K562 (cell line): ENCODE data around the gene DOCK7. TPM values are rescaled to one million over a fixed set of nuclear protein-coding genes. Genes with fewer than 3 reads are reported as not detected.
A peak's percentile ranks its signal among the peaks of the same experiment; 100 is the strongest.

Source experiments
- ATAC-seq: fragments of 200-7000 bp; cut with Tn5 transposase; 3 replicates; pipeline ENCODE4 v1.9.1; 2020; ENCODE audit warnings: moderate library complexity
- BruUV-seq: library from RNA; stranded (reverse); fragments of 400-500 nt; replicated peaks from 2 replicates; lab custom pipeline; 2021; lab: Mats Ljungman, UMichigan
- CTCF ChIA-PET: fragments of 300-600 bp; formaldehyde crosslinking; extraction: SDS; loops from one replicate; lab custom pipeline; 2021; ENCODE audit warnings: low intra/inter-chr PET ratio; lab: Yijun Ruan, JAX
- POLR2A ChIA-PET: fragments of 300-600, 350-650 bp; sonication (Branson Sonifier 250); formaldehyde crosslinking; extraction: SDS; loops from one replicate; lab custom pipeline; 2021; ENCODE audit warnings: antibody characterized with exemption, inconsistent platforms; lab: Yijun Ruan, JAX
- DNase-seq, 4 experiments: peaks; one replicate each; pipeline versions ENCODE4 v3.0.0 to v3.0.0-alpha.2; 2011 to 2018; ENCODE audit warnings: low spot score in 3 of 4, mixed read lengths in 3 of 4; ENCODE audit errors: extremely low read depth in 1 of 4
- FAIRE-seq: peaks from 2 replicates; lab custom pipeline; 2011; peaks lifted over from hg19 to GRCh38; lab: Jason Lieb, UNC
- H2AFZ ChIP-seq: 2 replicates; pipeline ENCODE4 v1.6.0; 2011; ENCODE audit warnings: low read depth, low read length, control low read depth, inconsistent platforms
- H3K27ac ChIP-seq: fragments of 200-600 bp; 3 replicates; pipeline ENCODE4 v1.8.0; 2011; ENCODE audit warnings: low read depth, mild to moderate bottlenecking, control low read depth, inconsistent platforms, low read length, moderate library complexity, mixed read lengths; ENCODE audit errors: extremely low read depth
- H3K27me3 ChIP-seq, 2 experiments: fragments of 300-600 bp in 1 of 2; 2 replicates in 1 of 2; 3 replicates in 1 of 2; pipeline versions ENCODE4 v1.6.0 to v1.8.0; 2011; ENCODE audit warnings: inconsistent platforms in 2 of 2, low read length in 2 of 2, mild to moderate bottlenecking in 1 of 2, mixed read lengths in 1 of 2, moderate library complexity in 1 of 2; ENCODE audit not compliant: control insufficient read depth in 2 of 2, insufficient read depth in 2 of 2
- H3K36me3 ChIP-seq: fragments of 300-600 bp; 3 replicates; pipeline ENCODE4 v1.8.0; 2011; ENCODE audit warnings: mild to moderate bottlenecking, low read length, inconsistent platforms; ENCODE audit not compliant: control insufficient read depth, insufficient read depth
- H3K4me1 ChIP-seq, 2 experiments: fragments of 200-600 bp in 1 of 2; replicated peaks in 1 of 2; 2 replicates in 1 of 2; 3 replicates in 1 of 2; pipeline versions ENCODE4 v1.5.1 to v1.8.0; 2011; ENCODE audit warnings: inconsistent platforms in 2 of 2, low read length in 2 of 2, mild to moderate bottlenecking in 1 of 2, mixed read lengths in 1 of 2, moderate library complexity in 1 of 2; ENCODE audit not compliant: control insufficient read depth in 2 of 2, insufficient read depth in 2 of 2
- H3K4me2 ChIP-seq: 2 replicates; pipeline ENCODE4 v1.6.1; 2011; ENCODE audit warnings: low read length, control low read depth, inconsistent platforms, mixed read lengths; ENCODE audit not compliant: insufficient read depth
- H3K4me3 ChIP-seq: fragments of 200-600 bp; sonication (generic), shearing (Covaris generic); 2 replicates; pipeline ENCODE4 v1.5.1; 2016; ENCODE audit warnings: control low read depth, inconsistent platforms
- H3K79me2 ChIP-seq: fragments of 200-600 bp; 3 replicates; pipeline ENCODE4 v1.8.0; 2011; ENCODE audit warnings: low read length, inconsistent platforms; ENCODE audit not compliant: control insufficient read depth, insufficient read depth
- H3K9ac ChIP-seq, 2 experiments: 2 replicates each; pipeline versions ENCODE4 v1.6.0 to v1.6.1; 2011; ENCODE audit warnings: low read depth in 2 of 2, low read length in 2 of 2, control low read depth in 1 of 2, inconsistent platforms in 1 of 2, mild to moderate bottlenecking in 1 of 2, mixed read lengths in 1 of 2; ENCODE audit not compliant: insufficient read depth in 1 of 2
- H3K9me1 ChIP-seq: one replicate; pipeline ENCODE4 v1.6.0; 2011; ENCODE audit warnings: inconsistent platforms, mild to moderate bottlenecking, low read length, moderate library complexity; ENCODE audit not compliant: control insufficient read depth, insufficient read depth
- H3K9me3 ChIP-seq: replicated peaks from 2 replicates; pipeline ENCODE4 v1.5.1; 2011; ENCODE audit warnings: low read depth, low read length, inconsistent platforms; ENCODE audit not compliant: control insufficient read depth, insufficient read depth
- H4K20me1 ChIP-seq: replicated peaks from 2 replicates; pipeline ENCODE4 v1.6.1; 2011; ENCODE audit warnings: low read length, inconsistent platforms, mixed read lengths; ENCODE audit not compliant: control insufficient read depth, insufficient read depth
- MBD1 ChIP-seq: fragments of 250-450 bp; sonication (Bioruptor Pico); IDR thresholded peaks from 2 replicates; pipeline ENCODE4 v1.8.0; 2022; ENCODE audit warnings: inconsistent platforms
- PKNOX1 ChIP-seq: fragments of 450-650 bp; IDR thresholded peaks from 2 replicates; pipeline ENCODE4 v1.6.1; 2016
- WGBS: fragments of 100-300 bp; shearing (Covaris generic); methylation state at CpG from one replicate; pipeline ENCODE4 v1.1.6; 2016; ENCODE audit warnings: low coverage, mixed read lengths; ENCODE audit not compliant: insufficient coverage; ENCODE audit errors: missing lambda C conversion rate; 5-methylcytosine and 5-hydroxymethylcytosine counted together
- in situ Hi-C: fragments of 300-500 bp; cut with MboI; formaldehyde crosslinking; loops from 4 replicates; pipeline ENCODE4 v1.15.0; 2018; ENCODE audit warnings: inconsistent platforms, mixed read lengths
- intact Hi-C: fragments of 100-400 bp; cut with micrococcal nuclease; formaldehyde crosslinking; loops from 2 replicates; pipeline ENCODE4 v1.14.2; 2022
- polyA plus RNA-seq, 8 experiments: library from polyadenylated mRNA; depleted of rRNA in 4 of 8; stranded (reverse) in 5 of 8; unstranded in 3 of 8; fragments of >200 nt; fragmentation: Nextera tagmentation in 2 of 8; fragmentation: Illumina TruSeq in 1 of 8; extraction: Ambion mirVana in 2 of 8; extraction: Trizol in 1 of 8; gene quantifications; 2 replicates each; pipeline versions ENCODE4 v1.2.1 to v1.2.3, GENCODE V29; 2011 to 2014; ENCODE audit warnings: inconsistent platforms in 1 of 8, missing spikeins in 1 of 8
- total RNA-seq, 7 experiments: library from RNA; depleted of rRNA in 6 of 7; stranded (reverse); fragments of >200 nt in 6 of 7; fragmentation: Illumina TruSeq in 2 of 7; extraction: Trizol in 2 of 7; gene quantifications; 2 replicates each; pipeline versions ENCODE4 v1.2.1 to v1.2.3, GENCODE V29; 2011 to 2021; ENCODE audit warnings: low replicate concordance in 1 of 7

DOCK7 gene
- total and polyA plus RNA-seq, 9 of the 15 experiments (the other 6 are each of a cell fraction or from before 2014, with no cell fraction given) = 4.9 to 35.1 (median 12.6) TPM

GRCh38 chr1:62509028-62509427, 179.2 kb downstream of the DOCK7 start:
- ATAC-seq = no peak
- no TSS peak for BruUV-seq
- no peaks in the 10 kb centered on the region for H3K9me3 ChIP-seq
- no peak overlapping the region for H2AFZ ChIP-seq
- H3K4me2 ChIP-seq = no peak overlapping the region
- TF ChIP-seq PKNOX1 (peak; percentile 39; the same call in 1 of the 2 replicates), MBD1 (CRISPR knock-in tag) (no peak)
- no peak overlapping the region for H3K9ac ChIP-seq
- CTCF ChIA-PET = no interaction called here
- H3K79me2 ChIP-seq = no peaks in the 10 kb centered on the region
- no peaks in the 10 kb centered on the region for H3K36me3 ChIP-seq
- H3K27me3 ChIP-seq = no peaks in the 10 kb centered on the region
- no peak overlapping the region for H3K27ac ChIP-seq
- in situ Hi-C loops (no loop called here), intact Hi-C loops (no loop called here)
- DNase-seq = no peak
- H3K4me1 ChIP-seq = no peaks in the 10 kb centered on the region
- H4K20me1 ChIP-seq = no peaks in the 10 kb centered on the region
- WGBS = 0% methylated on average over 1 of the region's 1 CpG
- POLR2A ChIA-PET = interaction anchor here (1.2 kb wide), 1 partner anchor 262 kb away, joined by 3 read pairs; no protein-coding TSS in a partner anchor
- no peak overlapping the region for H3K4me3 ChIP-seq
- FAIRE-seq = no peak
- H3K9me1 ChIP-seq = no peaks in the 10 kb centered on the region
